B cell (primary cell): ENCODE data around the gene FAM186B. TPM values are rescaled to one million over a fixed set of nuclear protein-coding genes. Genes with fewer than 3 reads are reported as not detected.

Source experiments
- ATAC-seq: fragments of 200-7000 bp; cut with Tn5 transposase; one replicate; pipeline ENCODE4 v1.10.0; 2021; ENCODE audit warnings: low read depth, mild to moderate bottlenecking, moderate number of reproducible peaks, moderate library complexity
- CTCF ChIA-PET: fragments of 350-600 bp; sonication (Branson Sonifier 250); formaldehyde crosslinking; loops from one replicate; lab custom pipeline; 2021; ENCODE audit warnings: antibody characterized with exemption, inconsistent platforms; lab: Charles Lee
- POLR2A ChIA-PET: fragments of 350-600 bp; sonication (Branson Sonifier 250); formaldehyde crosslinking; loops from one replicate; lab custom pipeline; 2021; ENCODE audit warnings: antibody characterized with exemption; lab: Charles Lee
- DNase-seq: peaks from one replicate; pipeline ENCODE4 v3.0.0; 2013
- H2AFZ ChIP-seq: 2 replicates; pipeline ENCODE4 v1.6.1; 2012; ENCODE audit warnings: mild to moderate bottlenecking, low read depth, low read length; ENCODE audit not compliant: insufficient read depth, poor library complexity, severe bottlenecking
- H3K27ac ChIP-seq, 2 donors: 1 replicate in 1 of 2; 2 replicates in 1 of 2; pipeline ENCODE4 v1.5.1; 2012 to 2013; ENCODE audit warnings: low read length in 2 of 2, mild to moderate bottlenecking in 2 of 2, moderate library complexity in 1 of 2
- H3K27me3 ChIP-seq, 4 experiments: fragments of 200-600 bp in 1 of 4; sonication (generic) in 1 of 4; replicated peaks in 1 of 4; 1 replicate in 2 of 4; 2 replicates in 2 of 4; pipeline versions ENCODE4 v1.6.1 to v1.7.0; 2013 to 2016; ENCODE audit warnings: low read length in 3 of 4, mild to moderate bottlenecking in 2 of 4, mixed read lengths in 1 of 4, moderate library complexity in 1 of 4; ENCODE audit not compliant: insufficient read depth in 4 of 4, control insufficient read depth in 3 of 4; ENCODE audit errors: control extremely low read depth in 1 of 4
- H3K36me3 ChIP-seq, 2 experiments: replicated peaks in 1 of 2; 1 replicate in 1 of 2; 2 replicates in 1 of 2; pipeline versions ENCODE4 v1.6.1 to v1.7.1; 2013; ENCODE audit warnings: low read length in 1 of 2; ENCODE audit not compliant: insufficient read depth in 2 of 2, control insufficient read depth in 1 of 2; ENCODE audit errors: control extremely low read depth in 1 of 2, extremely low read depth in 1 of 2
- H3K4me1 ChIP-seq, 2 donors: fragments of 200-600 bp in 1 of 2; sonication (generic) in 1 of 2; 1 replicate in 1 of 2; 2 replicates in 1 of 2; pipeline versions ENCODE4 v1.5.1 to v1.6.1; 2013 to 2017; ENCODE audit warnings: low read length in 2 of 2; ENCODE audit not compliant: control insufficient read depth in 2 of 2, insufficient read depth in 2 of 2
- H3K4me2 ChIP-seq: replicated peaks from 2 replicates; pipeline ENCODE3; 2012; ENCODE audit warnings: mild to moderate bottlenecking, low read depth, low read length; ENCODE audit not compliant: poor library complexity, severe bottlenecking
- H3K4me3 ChIP-seq, 5 experiments: fragments of 200-600 bp in 1 of 5; sonication (generic) in 1 of 5; 1 replicate in 3 of 5; 2 replicates in 2 of 5; pipeline versions ENCODE4 v1.5.1 to v1.7.0; 2011 to 2016; ENCODE audit warnings: low read length in 4 of 5, mild to moderate bottlenecking in 4 of 5, low read depth in 2 of 5, control low read depth in 1 of 5, moderate library complexity in 1 of 5; ENCODE audit not compliant: insufficient read depth in 1 of 5; ENCODE audit errors: control extremely low read depth in 1 of 5, extremely low read depth in 1 of 5
- H3K79me2 ChIP-seq: fragments of 200-600 bp; sonication (generic); one replicate; pipeline ENCODE4 v1.6.0; 2016; ENCODE audit warnings: low read length; ENCODE audit not compliant: control insufficient read depth, insufficient read depth
- H3K9ac ChIP-seq: fragments of 200-600 bp; sonication (generic); 2 replicates; pipeline ENCODE4 v1.6.1; 2017; ENCODE audit warnings: mild to moderate bottlenecking, low read length, moderate library complexity
- H3K9me3 ChIP-seq, 3 donors: one replicate each; pipeline versions ENCODE4 v1.6.1 to v1.7.1; 2013; ENCODE audit warnings: low read length in 2 of 3; ENCODE audit not compliant: control insufficient read depth in 2 of 3, insufficient read depth in 1 of 3; ENCODE audit errors: control extremely low read depth in 1 of 3
- H4K20me1 ChIP-seq: 2 replicates; pipeline ENCODE4 v1.6.0; 2012; ENCODE audit warnings: mild to moderate bottlenecking, low read length; ENCODE audit not compliant: insufficient read depth, control insufficient read depth, poor library complexity, severe bottlenecking
- H3K27ac Mint-ChIP-seq: one replicate; pipeline ENCODE4 v1.8.0; 2021; ENCODE audit warnings: mixed read lengths
- H3K27me3 Mint-ChIP-seq: one replicate; pipeline ENCODE4 v1.8.0; 2021; ENCODE audit warnings: mixed read lengths
- H3K4me1 Mint-ChIP-seq: one replicate; pipeline ENCODE4 v1.8.0; 2021; ENCODE audit warnings: mixed read lengths
- H3K4me3 Mint-ChIP-seq: one replicate; pipeline ENCODE4 v1.8.0; 2021; ENCODE audit warnings: mixed read lengths
- H3K9me3 Mint-ChIP-seq: one replicate; pipeline ENCODE4 v1.8.0; 2022; ENCODE audit warnings: mixed read lengths; ENCODE audit not compliant: insufficient read depth
- CTCF ChIP-seq: fragments of 200-600 bp; IDR thresholded peaks from one replicate; pipeline ENCODE4 v1.8.0; 2022; ENCODE audit warnings: antibody characterized with exemption, mild to moderate bottlenecking
- EZH2 ChIP-seq: IDR thresholded peaks from 2 replicates; pipeline ENCODE4 v1.6.1; 2012; ENCODE audit warnings: borderline replicate concordance, low read depth, mild to moderate bottlenecking, moderate library complexity, low read length; ENCODE audit not compliant: insufficient read depth, poor library complexity, severe bottlenecking
- WGBS: methylation state at CpG from one replicate; pipeline ENCODE4 v1.1.5; 2013; ENCODE audit warnings: missing lambda C conversion rate; ENCODE audit not compliant: insufficient coverage; 5-methylcytosine and 5-hydroxymethylcytosine counted together
- intact Hi-C: fragments of 100-400 bp; cut with micrococcal nuclease; formaldehyde crosslinking; loops from one replicate; pipeline ENCODE4 v1.10.0; 2022
- polyA plus RNA-seq: library from polyadenylated mRNA; depleted of rRNA; stranded (reverse); fragments of >200 nt; gene quantifications from 2 replicates; pipeline ENCODE4 v1.2.3, GENCODE V29; 2012
- total RNA-seq, 2 donors: library from RNA; stranded (reverse); fragments of 120-200 nt in 1 of 2; gene quantifications; 1 replicate in 1 of 2; 2 replicates in 1 of 2; pipeline versions ENCODE4 v1.2.3 to v1.2.4, GENCODE V29; 2013 to 2022

The FAM186B gene
- total and polyA plus RNA-seq, 2 donors (not counting 1 experiment from before 2014, with no cell fraction given): 0.13 to 0.47 TPM

DNA sequence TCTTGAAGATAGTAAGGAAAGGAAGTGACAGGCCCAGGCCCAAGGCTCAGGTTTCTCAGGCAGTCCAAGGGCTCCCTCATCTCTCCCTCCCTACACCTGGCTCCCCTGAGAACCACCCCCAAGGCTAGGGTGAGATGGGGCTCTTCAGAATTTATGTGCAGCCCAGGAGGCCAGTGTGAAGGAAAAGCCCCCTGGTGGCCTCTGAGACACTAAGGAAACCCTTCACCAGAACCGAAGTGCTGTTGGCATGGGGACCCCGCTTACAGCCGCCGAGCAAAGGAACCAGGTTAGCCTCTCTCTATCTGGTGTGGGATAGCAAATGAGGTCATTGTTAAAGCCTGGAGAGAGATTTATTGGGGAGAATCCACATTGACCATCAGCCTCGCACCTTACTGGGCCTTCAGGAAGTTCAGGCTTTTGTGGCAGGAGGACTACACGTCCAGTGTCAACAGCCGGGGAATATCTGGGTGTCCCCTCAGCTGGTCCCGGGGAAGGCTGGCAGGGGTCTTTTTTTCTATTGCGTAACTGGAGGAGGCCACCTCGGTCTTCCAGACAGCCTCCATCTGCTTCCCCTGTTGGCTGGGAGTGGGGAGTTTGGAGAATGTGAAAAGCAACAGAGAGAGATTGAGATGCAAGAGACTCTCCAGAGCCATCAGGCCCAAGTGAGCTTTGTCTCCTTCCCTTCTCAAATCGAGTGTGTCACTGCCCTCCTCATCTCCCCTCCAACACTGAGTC is 18.1 kb downstream of the FAM186B start:
- Mint-ChIP-seq H3K27me3 (no peaks in the 10 kb centered on the region), H3K9me3 (peaks cover 5% of the 10 kb centered on the region), H3K27ac (no peak overlapping the region), H3K4me3 (no peak overlapping the region), H3K4me1 (no peaks in the 10 kb centered on the region)
- peaks cover 0 to 23% of the 10 kb centered on the region in 2 experiments for H3K36me3 ChIP-seq
- no peak overlapping the region for H3K4me3 ChIP-seq
- no peaks in the 10 kb centered on the region for H4K20me1 ChIP-seq
- no peak overlapping the region for H3K9ac ChIP-seq
- no peak for TF ChIP-seq EZH2
- WGBS: 95% methylated on average over 11 of the region's 11 CpGs
- DNase-seq (no peak), ATAC-seq (no peak)
- H2AFZ ChIP-seq: no peak overlapping the region
- no peaks in the 10 kb centered on the region for H3K27me3 ChIP-seq
- no peak overlapping the region for H3K4me2 ChIP-seq
- peaks cover 1 to 10% (median 8%) of the 10 kb centered on the region in 3 donors for H3K9me3 ChIP-seq
- no peaks in the 10 kb centered on the region for H3K79me2 ChIP-seq
- POLR2A ChIA-PET: no interaction called here
- no peaks in the 10 kb centered on the region for H3K4me1 ChIP-seq
- CTCF ChIA-PET: interaction anchor here (1.3 kb wide), 1 partner anchor 8 kb away, joined by 3 read pairs; no protein-coding TSS in a partner anchor
- intact Hi-C loops: no loop called here
- H3K27ac ChIP-seq: no peak overlapping the region

- WGBS: 96% methylated on average over 13 of the region's 16 CpGs
- H3K27me3 Mint-ChIP-seq: no peaks in the 10 kb centered on the region
- peaks cover under 1% of the 10 kb centered on the region for H3K9me3 Mint-ChIP-seq
- ATAC-seq (no peak), DNase-seq (no peak)
- Histone ChIP-seq H3K27ac (no peak overlapping the region), H3K36me3 (peaks cover 0 to 23% of the 10 kb centered on the region in 2 experiments), H3K4me3 (no peak overlapping the region), H4K20me1 (peaks cover 6% of the 10 kb centered on the region), H3K9me3 (peaks cover 0 to 3% (median 0%) of the 10 kb centered on the region in 3 donors), H2AFZ (no peak overlapping the region), H3K4me1 (no peaks in the 10 kb centered on the region), H3K79me2 (peaks cover 2% of the 10 kb centered on the region), H3K27me3 (no peaks in the 10 kb centered on the region), H3K9ac (no peak overlapping the region), H3K4me2 (no peak overlapping the region)
- CTCF ChIA-PET: no interaction called here
- intact Hi-C loops: no loop called here
- no peak overlapping the region for H3K4me3 Mint-ChIP-seq
- H3K4me1 Mint-ChIP-seq: peaks cover 2% of the 10 kb centered on the region
- TF ChIP-seq CTCF (no peak), EZH2 (no peak)
- POLR2A ChIA-PET: no interaction called here
- H3K27ac Mint-ChIP-seq: no peak overlapping the region
Measured at GRCh38 chr12:49585477-49586459, 19.7 kb downstream of the FAM186B start.
